HepG2 (cell line): ENCODE data around the gene ATP5MK. TPM values are rescaled to one million over a fixed set of nuclear protein-coding genes. Genes with fewer than 3 reads are reported as not detected.

Experiments
- ATAC-seq: fragments of 200-7000 bp; cut with Tn5 transposase; 3 replicates; pipeline ENCODE4 v1.9.1; 2020; ENCODE audit warnings: mild to moderate bottlenecking, moderate library complexity
- BruUV-seq: library from RNA; stranded (reverse); fragments of 400-500 nt; replicated peaks from 2 replicates; lab custom pipeline; 2021; lab: Mats Ljungman, UMichigan
- CTCF ChIA-PET: fragments of 300-600 bp; formaldehyde crosslinking; extraction: SDS; loops from one replicate; lab custom pipeline; 2021; ENCODE audit warnings: low total read pairs, inconsistent platforms, low intra/inter-chr PET ratio; lab: Yijun Ruan, JAX
- POLR2A ChIA-PET: fragments of 350-600 bp; sonication (Branson Sonifier 250); formaldehyde crosslinking; loops from one replicate; lab custom pipeline; 2020; ENCODE audit warnings: antibody characterized with exemption, inconsistent platforms; lab: Yijun Ruan, JAX
- DNase-seq: peaks from one replicate; pipeline ENCODE4 v3.0.0-alpha.2; 2015; ENCODE audit warnings: low spot score
- FAIRE-seq: peaks from 3 replicates; lab custom pipeline; 2011; peaks lifted over from hg19 to GRCh38; lab: Jason Lieb, UNC
- H2AFZ ChIP-seq: one replicate; pipeline ENCODE4 v1.6.1; 2011; ENCODE audit warnings: low read length, inconsistent platforms
- H3K27ac ChIP-seq: fragments of 300-600 bp; 3 replicates; pipeline ENCODE4 v1.8.0; 2011; ENCODE audit warnings: mixed run types, mild to moderate bottlenecking, mixed read lengths, low read length, inconsistent platforms; ENCODE audit not compliant: insufficient read depth; ENCODE audit errors: extremely low read length
- H3K27me3 ChIP-seq, 2 experiments: fragments of 200-600 bp in 1 of 2; 2 replicates in 1 of 2; 3 replicates in 1 of 2; pipeline versions ENCODE4 v1.6.0 to v1.8.0; 2011; ENCODE audit warnings: low read length in 2 of 2, mild to moderate bottlenecking in 2 of 2, moderate library complexity in 2 of 2, inconsistent platforms in 1 of 2; ENCODE audit not compliant: insufficient read depth in 2 of 2, control insufficient read depth in 1 of 2
- H3K36me3 ChIP-seq, 2 experiments: fragments of 200-600 bp in 1 of 2; replicated peaks in 1 of 2; 2 replicates in 1 of 2; 3 replicates in 1 of 2; pipeline versions ENCODE4 v1.5.1 to v1.8.0; 2011; ENCODE audit warnings: low read length in 2 of 2, inconsistent platforms in 1 of 2; ENCODE audit not compliant: insufficient read depth in 2 of 2, control insufficient read depth in 1 of 2
- H3K4me1 ChIP-seq: 2 replicates; pipeline ENCODE4 v1.5.1; 2012; ENCODE audit warnings: low read length, inconsistent platforms; ENCODE audit not compliant: insufficient read depth
- H3K4me2 ChIP-seq: 2 replicates; pipeline ENCODE4 v1.6.0; 2011; ENCODE audit warnings: low read depth, low read length, inconsistent platforms
- H3K4me3 ChIP-seq, 3 experiments: fragments of 200-600 bp in 1 of 3; sonication (generic), shearing (Covaris generic) in 1 of 3; replicated peaks in 1 of 3; 2 replicates each; pipeline ENCODE4 v1.5.1; 2011 to 2016; ENCODE audit warnings: low read length in 3 of 3, inconsistent platforms in 2 of 3, low read depth in 2 of 3, mild to moderate bottlenecking in 2 of 3, control low read depth in 1 of 3, mixed read lengths in 1 of 3; ENCODE audit not compliant: insufficient read depth in 1 of 3
- H3K79me2 ChIP-seq: one replicate; pipeline ENCODE4 v1.6.1; 2011; ENCODE audit warnings: low read length, inconsistent platforms; ENCODE audit not compliant: insufficient read depth
- H3K9ac ChIP-seq: 2 replicates; pipeline ENCODE4 v1.6.0; 2011; ENCODE audit warnings: mild to moderate bottlenecking, low read depth, low read length, inconsistent platforms; ENCODE audit not compliant: insufficient read depth
- H3K9me3 ChIP-seq: 2 replicates; pipeline ENCODE4 v1.5.1; 2012; ENCODE audit warnings: mild to moderate bottlenecking, low read length
- H4K20me1 ChIP-seq: 2 replicates; pipeline ENCODE4 v1.6.0; 2011; ENCODE audit warnings: inconsistent platforms, mild to moderate bottlenecking, low read length, moderate library complexity; ENCODE audit not compliant: insufficient read depth
- CBX5 ChIP-seq: sonication (generic); formaldehyde crosslinking; IDR thresholded peaks from 2 replicates; pipeline ENCODE4 v1.4.0; 2020; ENCODE audit warnings: missing genetic modification reagents, borderline replicate concordance
- EEA1 ChIP-seq: sonication (generic); formaldehyde crosslinking; IDR thresholded peaks from 2 replicates; pipeline ENCODE4 v1.5.1; 2020; ENCODE audit warnings: mild to moderate bottlenecking, missing genetic modification reagents, borderline replicate concordance
- PITX1 ChIP-seq: sonication (generic); formaldehyde crosslinking; IDR thresholded peaks from 2 replicates; pipeline ENCODE4 v1.5.1; 2020; ENCODE audit warnings: mild to moderate bottlenecking, missing genetic modification reagents
- SOX6 ChIP-seq, 2 experiments: fragments of 450-650 bp in 1 of 2; sonication (generic) in 1 of 2; formaldehyde crosslinking in 1 of 2; IDR thresholded peaks; 2 replicates each; pipeline versions ENCODE4 v1.4.0 to v1.6.1; 2017 to 2020; ENCODE audit warnings: antibody characterized with exemption in 1 of 2, mild to moderate bottlenecking in 1 of 2, missing genetic modification reagents in 1 of 2
- ZBTB38 ChIP-seq: sonication (generic); formaldehyde crosslinking; IDR thresholded peaks from 2 replicates; pipeline ENCODE4 v1.5.1; 2020; ENCODE audit warnings: mild to moderate bottlenecking, missing genetic modification reagents
- ZNF407 ChIP-seq: sonication (generic); formaldehyde crosslinking; IDR thresholded peaks from one replicate; pipeline ENCODE4 v1.5.1; 2020; ENCODE audit warnings: mild to moderate bottlenecking, missing genetic modification reagents; ENCODE audit errors: not compliant biosample characterization
- ZNF432 ChIP-seq: sonication (generic); formaldehyde crosslinking; IDR thresholded peaks from 2 replicates; pipeline ENCODE4 v1.5.0; 2020; ENCODE audit warnings: missing genetic modification reagents, mild to moderate bottlenecking, borderline replicate concordance
- ZNF788 ChIP-seq: sonication (generic); formaldehyde crosslinking; IDR thresholded peaks from 2 replicates; pipeline ENCODE4 v1.5.0; 2020; ENCODE audit warnings: mild to moderate bottlenecking, missing genetic modification reagents, borderline replicate concordance
- WGBS: methylation state at CpG from one replicate; pipeline ENCODE4 v1.1.6; 2017; ENCODE audit warnings: low lambda C conversion rate; 5-methylcytosine and 5-hydroxymethylcytosine counted together
- in situ Hi-C: cut with HindIII; loops from 2 replicates; pipeline ENCODE4 v1.10.0; 2017; ENCODE audit warnings: low pct_unique_long_range_greater_than_20kb; ENCODE audit not compliant: extremely low pct_ligation_motif_present
- intact Hi-C: fragments of 100-400 bp; cut with micrococcal nuclease; formaldehyde crosslinking; loops from one replicate; pipeline ENCODE4 v1.10.0; 2022; ENCODE audit not compliant: unreplicated experiment
- polyA plus RNA-seq, 8 experiments: library from polyadenylated mRNA; depleted of rRNA in 3 of 8; stranded (reverse) in 7 of 8; unstranded in 1 of 8; fragments of >200 nt; fragmentation: Illumina TruSeq in 4 of 8; extraction: Trizol in 4 of 8; gene quantifications; 2 replicates each; pipeline versions ENCODE4 v1.2.1 to v1.2.3, GENCODE V29; 2011 to 2016; ENCODE audit warnings: low read depth in 4 of 8, missing spikeins in 1 of 8, mixed read lengths in 1 of 8; ENCODE audit not compliant: insufficient read depth in 1 of 8
- total RNA-seq, 5 experiments: library from RNA; depleted of rRNA; stranded (reverse); fragments of >200 nt; fragmentation: Illumina TruSeq; extraction: Trizol; gene quantifications; 2 replicates each; pipeline ENCODE4 v1.2.3, GENCODE V29; 2016; ENCODE audit warnings: low read depth in 1 of 5

ATP5MK gene
- total and polyA plus RNA-seq, 2 of the 13 experiments (the other 11 are each of a cell fraction or from before 2014, with no cell fraction given) = 312 to 517 TPM

GRCh38 chr10:103433858-103434257 is 37.6 kb upstream of the ATP5MK start:
- Histone ChIP-seq H3K79me2 (no peaks in the 10 kb centered on the region), H2AFZ (no peak overlapping the region), H3K4me1 (peaks cover 13% of the 10 kb centered on the region), H3K27ac (no peak overlapping the region), H4K20me1 (no peaks in the 10 kb centered on the region), H3K4me3 (no peak overlapping the region), H3K36me3 (peaks cover 32 to 75% of the 10 kb centered on the region in 2 experiments; a peak in 4 of 5 replicates), H3K27me3 (no peaks in the 10 kb centered on the region), H3K9me3 (no peaks in the 10 kb centered on the region), H3K4me2 (no peak overlapping the region), H3K9ac (no peak overlapping the region)
- ChIA-PET CTCF (no interaction called here), POLR2A (no interaction called here)
- intact Hi-C loops (loop anchor here (5.0 kb wide), 1 partner anchor 53 kb away; no protein-coding TSS in a partner anchor), in situ Hi-C loops (no loop called here)
- FAIRE-seq (no peak), ATAC-seq (no peak), DNase-seq (no peak)
- no peak for TF ChIP-seq CBX5 (CRISPR knock-in tag)
- TF ChIP-seq ZNF407 (CRISPR knock-in tag) = no peak
- TF ChIP-seq ZNF788 (CRISPR knock-in tag) = no peak
- TF ChIP-seq SOX6 (IDR thresholded peaks at IDR 0.05) = no peak
- TF ChIP-seq SOX6 (CRISPR knock-in tag; IDR thresholded peaks at IDR 0.05) = no peak
- no peak for TF ChIP-seq ZBTB38 (CRISPR knock-in tag)
- no peak for TF ChIP-seq ZNF432 (CRISPR knock-in tag)
- no peak for TF ChIP-seq PITX1 (CRISPR knock-in tag)
- TF ChIP-seq EEA1 (CRISPR knock-in tag) = no peak
- no TSS peak for BruUV-seq
- WGBS = 96% methylated on average over 2 of the region's 2 CpGs
